HG03139 (cell line): ENCODE results near the gene DBN1.
"Not testable (repeated sequence)": the region's sequence is repeated elsewhere in the genome, so short reads cannot be mapped to it uniquely, and the experiment has no call there.

ENCODE experiments used
- ATAC-seq: cut with Tn5 transposase; IDR thresholded peaks from one replicate; pipeline ENCODE4 v1.9.1; 2021; ENCODE audit not compliant: unreplicated experiment

DBN1 gene

GRCh38 chr5:177491983-177492746, 18.7 kb upstream of the DBN1 start:
- no peak for ATAC-seq

- ATAC-seq, result no peak
These were observed 18.1 kb upstream of the DBN1 start for GRCh38 chr5:177491429-177491945.

GRCh38 chr5:177490992-177491391, 17.6 kb upstream of the DBN1 start:
- ATAC-seq, result no peak

GRCh38 chr5:177490311-177490991, 17.0 kb upstream of the DBN1 start:
- ATAC-seq, result no peak

- no peak for ATAC-seq
These were observed 15.8 kb upstream of the DBN1 start for GRCh38 chr5:177489119-177489716.

- ATAC-seq, result no peak
These were observed 14.5 kb upstream of the DBN1 start for GRCh38 chr5:177487975-177488374.

- no peak for ATAC-seq
These were observed 13.7 kb upstream of the DBN1 start for GRCh38 chr5:177487144-177487543.

- ATAC-seq, result no peak
These were observed 12.8 kb upstream of the DBN1 start for GRCh38 chr5:177486256-177486655.

- not testable (repeated sequence) for ATAC-seq
These were observed 12.3 kb upstream of the DBN1 start for GRCh38 chr5:177485753-177486152.

GRCh38 chr5:177484902-177485549, 11.6 kb upstream of the DBN1 start:
- ATAC-seq, result no peak

GRCh38 chr5:177483994-177484901, 10.8 kb upstream of the DBN1 start:
- no peak for ATAC-seq

GRCh38 chr5:177483042-177483441, 9.6 kb upstream of the DBN1 start:
- no peak for ATAC-seq

GRCh38 chr5:177482359-177482795, 8.9 kb upstream of the DBN1 start:
- ATAC-seq, result no peak

GRCh38 chr5:177479774-177480173, 6.3 kb upstream of the DBN1 start:
- no peak for ATAC-seq

- no peak for ATAC-seq
These were observed 5.5 kb upstream of the DBN1 start for GRCh38 chr5:177478711-177479646.

- ATAC-seq, result no peak
These were observed 4.5 kb upstream of the DBN1 start for GRCh38 chr5:177477701-177478477.

- no peak for ATAC-seq
These were observed 3.2 kb upstream of the DBN1 start for GRCh38 chr5:177476531-177477233.
